ENCODE results near the gene PTPN1. TPM values are rescaled to one million over a fixed set of nuclear protein-coding genes. Genes with fewer than 3 reads are reported as not detected.
A peak's percentile ranks its signal among the peaks of the same experiment; 100 is the strongest.

PTPN1 gene
- total RNA-seq, 1 experiment from 2014 or later, result 30.8 TPM

DNA sequence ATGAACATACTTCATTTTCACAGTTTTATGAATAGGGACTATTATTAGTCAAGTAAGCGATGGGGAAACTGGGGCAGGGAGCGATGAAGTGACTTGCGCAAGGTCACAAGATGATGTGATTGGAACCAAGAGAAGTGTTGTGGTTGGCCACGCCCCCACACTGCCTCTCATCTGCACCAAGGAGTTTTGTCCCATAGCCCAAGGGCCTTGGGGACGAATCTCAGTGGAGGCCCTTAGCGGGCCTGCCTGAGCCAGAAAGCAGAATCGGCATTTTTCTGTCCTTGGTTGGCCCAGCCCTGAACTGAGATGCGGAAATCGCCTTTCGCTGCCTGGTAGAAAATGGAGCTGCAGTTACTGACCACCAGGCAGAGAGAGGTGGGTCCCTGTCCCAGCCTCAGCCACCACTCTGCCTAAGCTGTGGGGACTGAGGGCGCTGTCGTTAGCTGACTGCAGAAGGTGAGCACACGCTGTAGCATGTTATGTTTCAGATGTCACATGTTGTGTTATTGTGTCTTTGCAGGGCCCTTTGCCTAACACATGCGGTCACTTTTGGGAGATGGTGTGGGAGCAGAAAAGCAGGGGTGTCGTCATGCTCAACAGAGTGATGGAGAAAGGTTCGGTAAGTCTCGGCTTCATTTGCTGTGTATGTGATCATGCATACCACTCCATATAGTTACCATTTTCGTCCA is 57.8 kb downstream of the PTPN1 start:
- Histone ChIP-seq H2AFZ (ENCODE audit: low read length) (no peak overlapping the region), H3K56ac (ENCODE audit: insufficient read length, low read depth, low read length) (no peak overlapping the region), H3K14ac (ENCODE audit: insufficient read depth, low read length) (no peak overlapping the region), H3K79me1 (ENCODE audit: insufficient read depth, low read depth, low read length, poor library complexity, severe bottlenecking) (no peaks in the 10 kb centered on the region), H2AK5ac (ENCODE audit: insufficient read length, low read length) (no peak overlapping the region), H3K4ac (ENCODE audit: low read depth, low read length) (no peak overlapping the region), H4K20me1 (ENCODE audit: control insufficient read depth, insufficient read depth, insufficient read length) (no peaks in the 10 kb centered on the region), H2BK120ac (ENCODE audit: low read depth, low read length, poor library complexity, severe bottlenecking) (no peak overlapping the region), H4K91ac (ENCODE audit: insufficient read length, low read depth, low read length) (no peak overlapping the region), H3K18ac (ENCODE audit: insufficient read length, low read depth, low read length) (no peak overlapping the region), H3K27me3 (ENCODE audit: insufficient read depth, low read length) (no peaks in the 10 kb centered on the region), H3K79me2 (ENCODE audit: insufficient read depth, low read length) (no peaks in the 10 kb centered on the region), H4K8ac (replicated peaks; ENCODE audit: insufficient read length, low read depth, low read length) (no peak overlapping the region), H3K4me2 (ENCODE audit: insufficient read depth, insufficient read length, low read length) (no peak overlapping the region), H3K9me3 (ENCODE audit: control insufficient read depth, low read depth, low read length) (no peaks in the 10 kb centered on the region), H3T11ph (ENCODE audit: low read length) (no peak overlapping the region), H2BK20ac (ENCODE audit: low read depth, low read length, poor library complexity, severe bottlenecking) (no peak overlapping the region), H3K4me1 (ENCODE audit: insufficient read depth, low read length) (no peaks in the 10 kb centered on the region), H3K23me2 (ENCODE audit: insufficient read length, low read depth, low read length, poor library complexity, severe bottlenecking) (no peaks in the 10 kb centered on the region), H4K5ac (ENCODE audit: insufficient read length, low read depth, low read length) (no peak overlapping the region), H2BK12ac (ENCODE audit: insufficient read length, low read depth, low read length) (no peak overlapping the region), H3K23ac (ENCODE audit: insufficient read length, low read depth, low read length) (no peak overlapping the region), H2BK15ac (ENCODE audit: low read depth, low read length) (no peak overlapping the region), H3K9ac (ENCODE audit: extremely low read depth, insufficient read length, low read length) (no peak overlapping the region), H2BK5ac (ENCODE audit: insufficient read length, low read length) (no peak overlapping the region), H3K27ac (ENCODE audit: insufficient read length, low read depth, low read length) (no peak overlapping the region)
- DNase-seq, result peak; percentile 25
- Mint-ChIP-seq H3K4me1 (peaks cover 0 to 2% of the 10 kb centered on the region in 2 experiments; a peak in 2 of 4 replicates), H3K27ac (no peak overlapping the region), H3K4me3 (no peak overlapping the region), H3K9me3 (no peaks in the 10 kb centered on the region), H3K36me3 (ENCODE audit: insufficient read depth in 1 of 3, low read depth in 3 of 3) (peaks cover 1 to 35% (median 18%) of the 10 kb centered on the region in 3 experiments; a peak in 6 of 7 replicates), H3K27me3 (ENCODE audit: low read depth) (no peaks in the 10 kb centered on the region)
- no CpG with 5 or more reads among the region's 18 CpGs for WGBS (ENCODE audit: extremely low coverage, insufficient read length, low lambda C conversion rate)
- TF ChIP-seq, protein P1, sequence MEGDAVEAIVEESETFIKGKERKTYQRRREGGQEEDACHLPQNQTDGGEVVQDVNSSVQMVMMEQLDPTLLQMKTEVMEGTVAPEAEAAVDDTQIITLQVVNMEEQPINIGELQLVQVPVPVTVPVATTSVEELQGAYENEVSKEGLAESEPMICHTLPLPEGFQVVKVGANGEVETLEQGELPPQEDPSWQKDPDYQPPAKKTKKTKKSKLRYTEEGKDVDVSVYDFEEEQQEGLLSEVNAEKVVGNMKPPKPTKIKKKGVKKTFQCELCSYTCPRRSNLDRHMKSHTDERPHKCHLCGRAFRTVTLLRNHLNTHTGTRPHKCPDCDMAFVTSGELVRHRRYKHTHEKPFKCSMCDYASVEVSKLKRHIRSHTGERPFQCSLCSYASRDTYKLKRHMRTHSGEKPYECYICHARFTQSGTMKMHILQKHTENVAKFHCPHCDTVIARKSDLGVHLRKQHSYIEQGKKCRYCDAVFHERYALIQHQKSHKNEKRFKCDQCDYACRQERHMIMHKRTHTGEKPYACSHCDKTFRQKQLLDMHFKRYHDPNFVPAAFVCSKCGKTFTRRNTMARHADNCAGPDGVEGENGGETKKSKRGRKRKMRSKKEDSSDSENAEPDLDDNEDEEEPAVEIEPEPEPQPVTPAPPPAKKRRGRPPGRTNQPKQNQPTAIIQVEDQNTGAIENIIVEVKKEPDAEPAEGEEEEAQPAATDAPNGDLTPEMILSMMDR (conservative IDR thresholded peaks at IDR 0.05), result no peak
